Activated naive CD8-positive, alpha-beta T cell (primary cell): ENCODE data around the gene VPS8.

ENCODE experiments used
- H3K27ac Mint-ChIP-seq: one replicate; pipeline ENCODE4 v1.8.0; 2021; ENCODE audit warnings: mixed read lengths
- H3K27me3 Mint-ChIP-seq: one replicate; pipeline ENCODE4 v1.8.0; 2021; ENCODE audit warnings: mixed read lengths
- H3K36me3 Mint-ChIP-seq: one replicate; pipeline ENCODE4 v1.8.0; 2021; ENCODE audit warnings: mixed read lengths
- H3K4me1 Mint-ChIP-seq: one replicate; pipeline ENCODE4 v1.8.0; 2021; ENCODE audit warnings: low read depth, mixed read lengths
- H3K4me3 Mint-ChIP-seq: one replicate; pipeline ENCODE4 v1.8.0; 2021; ENCODE audit warnings: mild to moderate bottlenecking, mixed read lengths
- H3K9me3 Mint-ChIP-seq: one replicate; pipeline ENCODE4 v1.8.0; 2021; ENCODE audit warnings: low read depth, mixed read lengths

VPS8 gene

GRCh38 chr3:184842433-184842832 lies 30.5 kb downstream of the VPS8 start:
- H3K27me3 Mint-ChIP-seq: no peaks in the 10 kb centered on the region
- no peaks in the 10 kb centered on the region for H3K9me3 Mint-ChIP-seq
- no peaks in the 10 kb centered on the region for H3K4me1 Mint-ChIP-seq
- no peak overlapping the region for H3K4me3 Mint-ChIP-seq
- H3K27ac Mint-ChIP-seq: no peak overlapping the region
- peaks cover 24% of the 10 kb centered on the region for H3K36me3 Mint-ChIP-seq

GRCh38 chr3:184845819-184846218 lies 33.9 kb downstream of the VPS8 start:
- Mint-ChIP-seq H3K4me1 (no peaks in the 10 kb centered on the region), H3K36me3 (peaks cover 18% of the 10 kb centered on the region), H3K27me3 (no peaks in the 10 kb centered on the region)

DNA sequence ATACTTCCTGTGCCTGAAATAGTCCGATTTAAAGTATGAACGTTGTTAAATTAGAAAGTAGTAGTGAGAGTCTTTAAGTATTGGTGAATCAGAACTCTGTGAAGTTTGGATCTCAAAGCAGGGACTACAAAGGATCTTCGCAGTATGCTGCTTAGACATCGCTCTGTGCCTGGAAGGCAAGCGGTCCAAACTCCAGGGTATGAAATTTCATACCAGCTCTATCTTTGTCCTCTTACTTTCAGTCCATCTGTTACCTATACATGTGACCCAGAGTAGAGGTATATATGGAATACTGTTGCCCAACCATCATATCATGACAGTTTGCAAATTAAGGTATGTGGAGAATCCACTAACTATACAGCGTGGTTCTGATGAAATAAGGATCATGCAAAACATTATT lies 34.5 kb downstream of the VPS8 start:
- Mint-ChIP-seq H3K9me3 (no peaks in the 10 kb centered on the region), H3K36me3 (peaks cover 18% of the 10 kb centered on the region), H3K27ac (no peak overlapping the region), H3K4me1 (no peaks in the 10 kb centered on the region), H3K4me3 (no peak overlapping the region), H3K27me3 (no peaks in the 10 kb centered on the region)

More at GRCh38 chr3:184845819-184846218, 33.9 kb downstream of the VPS8 start:
- H3K4me3 Mint-ChIP-seq: no peak overlapping the region
- H3K9me3 Mint-ChIP-seq: no peaks in the 10 kb centered on the region
- no peak overlapping the region for H3K27ac Mint-ChIP-seq

DNA sequence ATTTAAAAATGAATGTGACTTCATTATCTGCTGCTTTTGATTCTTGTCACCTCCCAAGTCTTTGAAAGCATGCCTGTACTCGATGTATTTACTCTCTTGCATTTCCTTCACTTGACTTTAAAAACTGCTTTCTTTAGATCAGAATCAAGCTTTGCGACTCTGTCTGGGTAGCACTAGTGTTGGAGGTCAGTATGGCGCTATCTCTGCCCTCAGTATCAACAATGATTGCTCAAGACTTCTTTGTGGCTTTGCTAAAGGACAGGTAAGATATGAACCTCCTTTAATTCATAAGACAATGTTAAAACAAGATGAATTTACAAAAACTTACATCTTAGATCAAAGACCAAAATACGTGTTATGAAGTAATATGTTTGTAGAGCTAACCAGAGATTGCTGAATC lies 37.0 kb downstream of the VPS8 start:
- Mint-ChIP-seq H3K9me3 (no peaks in the 10 kb centered on the region), H3K4me1 (no peaks in the 10 kb centered on the region), H3K36me3 (peaks cover 23% of the 10 kb centered on the region), H3K4me3 (no peak overlapping the region), H3K27ac (no peak overlapping the region), H3K27me3 (no peaks in the 10 kb centered on the region)

DNA sequence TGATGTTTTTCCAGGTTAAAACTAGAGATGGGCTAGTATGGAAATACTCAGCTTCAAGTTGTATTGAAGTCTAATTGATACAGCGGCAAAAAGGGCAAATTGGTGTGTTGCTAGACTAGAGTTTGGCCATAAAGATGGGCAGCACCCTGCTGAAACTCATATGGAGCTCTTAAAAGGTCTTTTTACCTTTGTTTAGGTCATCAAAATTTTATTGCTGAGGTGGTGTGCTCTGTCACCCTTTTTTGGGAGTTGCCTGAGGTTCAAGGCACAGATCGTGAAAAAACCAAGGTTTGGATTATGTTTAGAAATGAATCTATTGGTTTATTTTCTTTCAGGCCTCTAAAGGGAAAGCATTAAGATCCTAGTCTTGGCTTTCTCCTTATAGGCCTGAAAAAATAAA lies 38.2 kb downstream of the VPS8 start:
- H3K27me3 Mint-ChIP-seq: no peaks in the 10 kb centered on the region
- no peaks in the 10 kb centered on the region for H3K4me1 Mint-ChIP-seq
- H3K4me3 Mint-ChIP-seq: no peak overlapping the region
- no peak overlapping the region for H3K27ac Mint-ChIP-seq
- H3K36me3 Mint-ChIP-seq: peaks cover 25% of the 10 kb centered on the region
- H3K9me3 Mint-ChIP-seq: no peaks in the 10 kb centered on the region

GRCh38 chr3:184857099-184857498 lies 45.1 kb downstream of the VPS8 start:
- Mint-ChIP-seq H3K4me3 (no peak overlapping the region), H3K27ac (no peak overlapping the region), H3K27me3 (no peaks in the 10 kb centered on the region), H3K4me1 (no peaks in the 10 kb centered on the region), H3K9me3 (no peaks in the 10 kb centered on the region), H3K36me3 (peaks cover 30% of the 10 kb centered on the region)

DNA sequence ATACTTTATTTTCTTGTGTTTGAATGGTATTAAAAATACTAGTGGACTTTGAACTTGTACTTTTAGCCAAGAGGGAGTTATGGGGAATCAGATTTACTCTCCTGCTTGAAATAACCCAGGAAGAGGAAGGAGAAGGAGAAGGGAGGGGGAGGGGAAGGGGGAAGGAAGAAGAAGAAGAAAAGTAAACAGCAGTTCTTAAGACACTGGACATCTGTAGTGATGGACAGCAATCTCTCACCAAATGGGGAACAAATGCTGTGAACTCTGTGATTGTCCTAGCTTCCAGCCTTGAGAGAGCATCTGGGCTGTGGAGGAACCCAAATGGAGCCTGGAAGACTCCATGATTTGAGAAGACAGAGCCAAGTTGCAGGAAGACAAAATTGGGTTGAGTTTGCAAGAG lies 52.0 kb downstream of the VPS8 start:
- Mint-ChIP-seq H3K4me1 (no peaks in the 10 kb centered on the region), H3K36me3 (peaks cover 18% of the 10 kb centered on the region), H3K27ac (no peak overlapping the region)

DNA sequence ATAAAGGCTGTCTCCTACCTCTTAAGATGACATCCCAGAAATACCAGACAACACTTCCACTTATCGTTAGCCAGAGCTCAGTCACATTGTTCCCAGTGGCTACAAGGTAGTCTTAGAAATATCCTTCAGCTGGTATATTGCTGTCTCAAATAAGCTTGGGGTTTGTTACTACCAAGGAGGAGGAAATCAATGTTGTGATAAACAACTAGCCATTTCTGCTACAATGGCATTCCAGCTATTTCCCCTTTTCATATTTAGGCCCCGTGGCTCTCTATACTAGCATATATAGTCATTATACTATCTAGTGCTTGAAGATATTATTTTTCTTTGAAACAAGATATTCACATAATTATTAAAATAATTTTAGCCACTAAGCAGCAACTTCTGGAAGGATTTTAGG lies 56.5 kb downstream of the VPS8 start:
- no peak overlapping the region for H3K27ac Mint-ChIP-seq
- H3K9me3 Mint-ChIP-seq: no peaks in the 10 kb centered on the region
- no peaks in the 10 kb centered on the region for H3K27me3 Mint-ChIP-seq
- H3K36me3 Mint-ChIP-seq: peaks cover 19% of the 10 kb centered on the region
- no peak overlapping the region for H3K4me3 Mint-ChIP-seq
- H3K4me1 Mint-ChIP-seq: peaks cover 1% of the 10 kb centered on the region

More for the DNA sequence above, 52.0 kb downstream of the VPS8 start:
- Mint-ChIP-seq H3K9me3 (no peaks in the 10 kb centered on the region), H3K4me3 (no peak overlapping the region), H3K27me3 (no peaks in the 10 kb centered on the region)

DNA sequence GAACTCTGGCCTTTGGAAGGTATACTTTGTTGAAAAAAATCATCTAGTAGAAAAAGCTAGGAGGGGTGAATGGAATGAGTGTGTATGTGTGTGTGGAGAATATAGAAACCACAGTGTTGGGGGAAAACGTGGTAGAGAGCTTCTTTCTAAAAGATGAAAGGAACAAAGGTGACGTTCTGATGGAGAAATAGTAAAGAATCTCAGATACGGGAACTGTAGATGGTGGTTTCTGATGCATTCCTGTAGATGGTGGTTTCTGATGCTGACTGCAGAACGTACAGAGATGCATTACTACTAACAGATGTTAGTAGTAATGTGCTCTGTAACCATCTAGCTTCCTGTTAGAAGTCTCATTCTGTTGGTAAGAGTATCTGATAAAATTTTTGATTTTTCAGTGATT lies 60.2 kb downstream of the VPS8 start:
- no peak overlapping the region for H3K27ac Mint-ChIP-seq
- H3K27me3 Mint-ChIP-seq: no peaks in the 10 kb centered on the region
- no peaks in the 10 kb centered on the region for H3K9me3 Mint-ChIP-seq
- H3K36me3 Mint-ChIP-seq: peaks cover 10% of the 10 kb centered on the region
- H3K4me3 Mint-ChIP-seq: no peak overlapping the region
- peaks cover 1% of the 10 kb centered on the region for H3K4me1 Mint-ChIP-seq

DNA sequence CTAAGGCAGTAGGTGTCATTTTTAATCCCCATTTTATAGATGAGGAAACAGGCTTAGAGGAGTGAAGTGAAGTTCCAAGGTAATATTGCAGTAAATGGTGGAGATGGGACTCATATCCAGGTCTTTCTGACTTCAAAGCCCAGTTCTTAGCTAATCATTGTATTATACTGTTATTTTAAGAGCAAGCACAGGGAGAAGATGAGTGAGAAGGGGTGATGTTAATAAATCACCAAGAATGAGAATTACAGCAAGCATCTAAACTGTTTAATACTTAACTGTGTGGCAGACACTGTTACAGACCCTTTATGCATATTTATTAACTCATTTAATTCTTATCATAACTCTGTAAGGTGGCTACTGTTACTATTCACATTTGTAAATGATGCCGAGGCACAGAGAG lies 61.2 kb downstream of the VPS8 start:
- H3K4me3 Mint-ChIP-seq: no peak overlapping the region
- H3K27me3 Mint-ChIP-seq: no peaks in the 10 kb centered on the region
- H3K4me1 Mint-ChIP-seq: peaks cover 1% of the 10 kb centered on the region
- peaks cover 10% of the 10 kb centered on the region for H3K36me3 Mint-ChIP-seq
- no peak overlapping the region for H3K27ac Mint-ChIP-seq
- H3K9me3 Mint-ChIP-seq: no peaks in the 10 kb centered on the region

DNA sequence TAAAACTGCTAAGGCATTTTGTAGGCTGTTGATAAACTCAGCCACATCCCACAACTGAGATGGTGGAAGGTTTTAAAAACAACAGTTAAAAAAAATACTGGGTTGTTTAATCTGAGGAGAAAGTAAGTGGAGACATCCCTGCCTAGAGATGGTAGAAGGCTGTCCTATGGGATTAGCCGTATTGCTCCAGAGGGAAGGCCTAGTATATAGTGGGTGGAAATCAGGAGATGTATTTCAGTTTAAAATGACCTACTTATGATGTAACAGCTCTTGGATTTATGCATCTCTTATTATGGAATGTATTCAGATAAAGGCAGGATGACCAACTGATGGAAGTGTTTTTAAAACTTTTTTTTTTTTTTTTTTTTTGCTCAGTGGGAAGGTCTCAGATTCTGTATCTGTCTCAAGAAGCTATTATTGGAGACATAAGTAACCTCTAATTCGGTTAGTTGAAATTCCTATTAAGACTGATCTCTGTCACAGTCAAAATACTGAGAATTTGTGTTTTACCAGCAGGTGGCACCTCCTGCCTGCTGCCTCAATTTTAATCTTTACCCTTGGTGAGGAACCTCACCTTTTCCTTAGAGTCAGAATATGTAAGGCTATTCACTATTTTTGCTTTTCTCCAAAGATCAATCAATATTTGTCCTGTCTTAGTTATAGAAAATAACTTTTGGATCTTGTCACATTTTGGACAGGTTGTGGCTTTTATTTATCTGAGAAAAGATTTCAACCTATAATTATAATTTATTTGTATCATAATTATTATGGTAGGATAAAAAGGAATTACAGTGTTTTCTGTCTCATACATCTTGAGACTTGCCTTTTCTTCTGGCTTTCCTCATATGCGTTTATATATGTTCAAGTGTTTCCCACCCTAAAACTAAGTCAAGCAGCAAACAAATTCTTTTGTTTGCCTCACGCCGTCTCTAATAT lies 63.0 kb downstream of the VPS8 start:
- Mint-ChIP-seq H3K4me3 (no peak overlapping the region), H3K9me3 (no peaks in the 10 kb centered on the region), H3K4me1 (peaks cover 1% of the 10 kb centered on the region), H3K36me3 (peaks cover 9% of the 10 kb centered on the region), H3K27me3 (no peaks in the 10 kb centered on the region), H3K27ac (no peak overlapping the region)

DNA sequence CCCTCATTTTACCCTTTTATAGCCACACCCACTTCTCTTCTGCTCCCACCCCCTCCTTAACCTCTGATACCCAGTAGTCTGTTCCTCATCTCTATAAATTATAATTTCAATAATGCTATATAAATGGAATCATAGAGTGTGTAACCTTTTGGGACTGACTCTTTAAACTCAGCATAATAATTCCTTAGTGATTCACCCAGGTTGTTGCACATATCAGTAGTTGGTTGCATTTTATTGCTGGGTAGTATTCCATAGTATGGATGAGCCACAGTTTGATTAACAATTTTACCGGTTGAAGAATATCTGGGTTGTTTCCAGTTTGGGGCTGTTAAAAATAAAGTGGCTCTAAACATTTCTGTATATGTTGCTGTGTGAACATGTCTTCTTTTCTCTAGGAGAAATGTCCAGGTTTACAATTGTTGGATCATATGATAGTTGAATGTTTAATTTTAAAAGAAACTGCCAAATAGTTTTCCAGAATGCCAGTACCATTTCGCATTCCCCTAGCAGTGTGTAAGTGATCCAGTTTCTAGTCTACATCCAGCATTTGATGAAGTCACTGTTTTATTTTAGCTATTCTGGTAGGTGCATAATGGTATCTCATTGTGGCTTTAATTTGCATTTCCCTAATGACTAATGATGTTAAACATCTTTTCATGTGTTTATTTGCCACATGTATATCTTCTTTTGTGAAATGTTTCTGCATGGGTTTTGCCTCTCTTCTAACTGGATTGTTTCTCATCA lies 68.5 kb downstream of the VPS8 start:
- Mint-ChIP-seq H3K9me3 (no peaks in the 10 kb centered on the region), H3K27ac (no peak overlapping the region), H3K4me1 (no peaks in the 10 kb centered on the region), H3K4me3 (no peak overlapping the region), H3K27me3 (no peaks in the 10 kb centered on the region), H3K36me3 (peaks cover 24% of the 10 kb centered on the region)

DNA sequence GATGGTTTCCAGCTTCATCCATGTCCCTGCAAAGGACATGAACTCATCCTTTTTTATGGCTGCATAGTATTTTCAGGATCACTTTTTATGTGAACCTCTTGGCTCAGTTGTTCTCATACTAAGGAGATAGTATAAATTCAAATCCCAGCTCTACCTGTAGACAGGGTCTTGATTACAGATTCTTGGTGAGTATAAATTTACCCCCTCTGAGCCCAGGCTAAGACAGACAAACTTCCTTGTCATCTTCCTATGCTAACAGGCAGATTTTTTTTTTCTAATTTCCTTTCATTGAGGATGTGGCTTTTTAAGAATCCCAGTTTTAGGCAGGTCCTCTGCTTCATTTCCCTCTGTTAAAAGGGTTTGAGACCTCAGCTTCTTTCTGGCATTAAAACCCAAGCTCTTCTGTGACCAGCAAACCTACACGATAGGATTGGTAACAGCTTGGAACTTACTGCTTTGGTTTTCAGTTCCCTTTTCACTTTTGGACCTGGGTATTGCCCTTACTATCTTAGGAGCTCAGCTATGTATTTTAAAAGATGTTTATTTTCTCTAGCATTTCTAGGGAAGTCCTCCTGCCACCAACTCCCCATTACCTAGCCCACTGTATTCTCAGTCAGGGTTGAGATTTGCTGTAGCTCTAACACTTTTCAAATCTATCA lies 72.5 kb downstream of the VPS8 start:
- H3K27ac Mint-ChIP-seq: no peak overlapping the region
- H3K9me3 Mint-ChIP-seq: no peaks in the 10 kb centered on the region
- H3K27me3 Mint-ChIP-seq: no peaks in the 10 kb centered on the region
- H3K4me3 Mint-ChIP-seq: no peak overlapping the region
- no peaks in the 10 kb centered on the region for H3K4me1 Mint-ChIP-seq
- peaks cover 25% of the 10 kb centered on the region for H3K36me3 Mint-ChIP-seq

DNA sequence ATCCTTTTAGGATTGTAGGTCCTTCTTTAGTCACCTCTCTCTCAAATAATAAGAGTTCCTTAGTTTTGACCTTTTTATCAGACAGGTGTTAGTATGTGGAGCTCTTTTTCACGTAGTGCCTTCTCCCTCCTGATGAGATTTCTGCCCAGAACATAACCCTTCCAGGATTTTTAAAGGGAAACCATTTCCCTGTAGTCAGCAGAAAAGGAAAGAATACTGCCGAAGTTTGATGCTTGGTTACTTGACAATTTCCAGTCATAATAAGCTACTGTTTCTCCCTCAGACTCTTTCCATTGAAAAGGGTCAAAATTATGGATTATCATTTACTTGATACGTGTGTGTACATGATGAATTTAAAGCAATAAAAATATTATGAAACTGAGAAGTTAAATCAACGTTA lies 73.1 kb downstream of the VPS8 start:
- Mint-ChIP-seq H3K4me3 (no peak overlapping the region), H3K27ac (no peak overlapping the region), H3K36me3 (peaks cover 24% of the 10 kb centered on the region)

DNA sequence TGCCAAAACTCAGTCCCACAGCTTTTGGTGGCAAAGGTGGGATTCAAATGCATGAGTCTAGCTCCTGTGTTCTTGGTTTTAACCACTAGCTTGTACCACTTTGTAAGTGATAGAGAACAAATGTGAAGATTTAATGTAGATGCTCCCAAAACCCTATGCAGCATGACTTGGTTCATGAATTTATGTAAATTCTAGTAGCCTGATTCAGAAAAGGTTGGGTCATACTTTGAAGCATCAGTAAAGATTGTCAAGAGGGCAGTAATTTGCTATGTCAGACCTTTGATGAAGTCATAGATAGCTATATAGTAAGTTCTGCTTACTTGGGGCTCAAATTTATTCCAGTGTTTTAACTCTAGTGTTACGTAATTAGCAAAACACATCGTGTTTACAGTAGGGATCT lies 75.6 kb downstream of the VPS8 start:
- Mint-ChIP-seq H3K27ac (no peak overlapping the region), H3K4me1 (no peaks in the 10 kb centered on the region), H3K9me3 (no peaks in the 10 kb centered on the region), H3K36me3 (peaks cover 21% of the 10 kb centered on the region), H3K27me3 (no peaks in the 10 kb centered on the region), H3K4me3 (no peak overlapping the region)

More for the DNA sequence above, 73.1 kb downstream of the VPS8 start:
- no peaks in the 10 kb centered on the region for H3K27me3 Mint-ChIP-seq
- no peaks in the 10 kb centered on the region for H3K9me3 Mint-ChIP-seq
- H3K4me1 Mint-ChIP-seq: no peaks in the 10 kb centered on the region
